GM19467 (cell line): Measurements from ENCODE around the gene CCDC106.

Experiments
- ATAC-seq: cut with Tn5 transposase; IDR thresholded peaks from one replicate; pipeline ENCODE4 v1.9.1; 2021; ENCODE audit warnings: mild to moderate bottlenecking, moderate library complexity; ENCODE audit not compliant: unreplicated experiment

CCDC106 gene

DNA sequence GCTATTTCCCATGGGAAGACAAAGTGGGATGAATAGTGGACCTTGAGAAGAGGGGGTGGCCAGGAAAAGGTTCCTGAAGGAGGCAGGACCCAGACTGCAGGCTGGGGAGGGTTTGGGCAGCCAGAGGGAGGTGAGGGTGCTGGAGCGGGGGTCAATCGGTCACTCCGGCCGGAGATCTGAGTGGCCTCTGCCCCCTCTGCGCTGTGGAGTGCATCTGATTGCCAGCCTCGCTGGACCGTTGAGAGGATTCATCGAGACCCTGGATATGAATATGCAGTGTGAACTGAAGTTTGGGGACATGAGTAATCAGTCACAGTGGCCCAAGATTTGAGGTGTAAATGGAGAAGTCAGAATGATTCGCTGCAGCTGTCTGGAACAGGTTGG lies 12.7 kb upstream of the CCDC106 start:
- no peak for ATAC-seq

GRCh38 chr19:55635856-55636440 lies 12.1 kb upstream of the CCDC106 start:
- ATAC-seq = no peak

- no peak for ATAC-seq
Observed at GRCh38 chr19:55636723-55637122, 11.3 kb upstream of the CCDC106 start.

DNA sequence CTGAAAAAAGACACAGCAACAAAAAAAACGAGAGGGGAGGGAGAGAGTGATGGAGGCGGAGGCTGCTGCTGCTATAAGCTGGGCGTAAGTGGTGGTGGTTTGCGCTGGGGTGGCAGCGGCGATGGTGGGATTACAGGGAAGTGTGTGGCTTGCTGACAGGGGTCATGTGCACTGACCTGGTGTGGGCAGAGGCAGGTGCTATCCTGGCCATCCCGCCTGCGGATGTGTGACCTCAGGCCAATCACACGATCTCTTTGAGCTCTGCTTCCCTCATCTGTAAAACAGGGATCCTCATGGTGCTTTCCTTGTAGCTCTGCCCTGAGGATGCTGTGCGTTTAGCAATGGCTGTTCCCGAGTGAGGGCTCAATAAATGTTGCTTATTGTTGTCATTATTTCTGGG lies 10.5 kb upstream of the CCDC106 start:
- no peak for ATAC-seq

DNA sequence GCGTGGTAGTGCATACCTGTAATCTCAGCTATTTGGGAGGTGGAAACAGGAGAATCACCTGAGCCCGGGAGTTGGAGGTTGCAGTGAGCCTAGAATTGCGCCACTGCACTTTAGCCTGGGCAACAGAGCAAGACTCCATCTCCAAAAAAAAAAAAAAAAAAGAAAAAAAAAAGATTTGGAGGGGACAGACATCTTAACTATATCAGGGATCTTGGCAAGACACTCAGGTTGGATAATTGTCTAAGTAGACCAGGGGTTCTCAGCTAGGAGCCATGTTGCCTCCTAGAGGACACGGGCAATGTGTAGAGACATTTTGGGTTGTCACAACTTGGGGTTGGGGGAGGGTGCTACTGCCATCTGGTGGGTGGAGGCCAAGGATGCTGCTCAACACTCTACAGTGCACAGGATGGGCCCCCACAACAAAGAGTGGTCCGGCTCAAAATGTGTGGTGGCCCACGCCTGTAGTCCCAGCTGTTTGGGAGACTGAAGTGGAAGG lies 9.1 kb upstream of the CCDC106 start:
- no peak for ATAC-seq

GRCh38 chr19:55640043-55640576 lies 7.9 kb upstream of the CCDC106 start:
- ATAC-seq = no peak

DNA sequence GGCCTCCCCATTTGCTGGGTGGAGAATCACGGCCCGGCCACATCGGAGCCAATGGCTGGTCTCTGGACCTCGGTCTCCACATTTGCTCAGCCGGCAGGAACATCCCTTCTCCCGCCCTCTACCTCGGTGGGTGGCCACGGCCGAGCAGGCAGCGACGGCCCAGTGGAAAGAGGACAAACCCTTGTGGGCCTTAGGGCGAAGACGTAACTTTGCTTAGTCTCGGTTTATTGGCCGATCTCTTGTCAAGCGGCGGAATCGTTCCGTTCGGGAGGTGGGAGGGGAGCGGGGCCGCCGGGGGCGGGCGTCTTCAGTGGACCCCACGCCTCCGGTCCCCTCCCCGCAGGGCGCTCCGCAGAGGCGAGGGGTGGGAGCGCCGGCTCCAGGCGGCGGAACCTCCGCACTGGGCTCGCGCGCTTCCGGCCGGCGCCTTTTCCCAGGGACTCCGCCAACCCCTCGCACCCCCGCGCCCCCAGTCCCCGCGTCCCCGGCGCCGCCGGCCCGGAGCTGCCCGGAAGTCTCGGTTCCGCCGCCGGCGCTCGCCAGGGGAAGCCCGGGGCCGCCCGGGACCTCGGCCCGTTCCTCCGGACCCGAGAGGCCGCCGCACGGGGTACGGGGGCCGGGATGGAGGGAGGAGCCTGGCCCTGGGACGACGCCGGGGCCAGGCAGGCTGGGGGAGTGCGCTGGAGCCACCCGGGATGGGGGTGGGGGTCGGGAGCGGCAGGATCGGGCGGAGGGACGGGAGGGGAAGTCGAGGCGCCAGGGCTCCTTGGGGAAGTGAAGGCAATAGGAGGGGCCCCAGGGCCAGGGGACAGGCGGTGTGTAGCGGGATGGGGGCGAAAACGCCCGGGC lies 7.2 kb upstream of the CCDC106 start, which contains the start of gene ZNF580:
TSS of gene ZNF580 (plus strand) at position 426 of the 849 bp plus-strand sequence. CDS start 1,507 bp downstream, outside the sequence.
- ATAC-seq = no peak

DNA sequence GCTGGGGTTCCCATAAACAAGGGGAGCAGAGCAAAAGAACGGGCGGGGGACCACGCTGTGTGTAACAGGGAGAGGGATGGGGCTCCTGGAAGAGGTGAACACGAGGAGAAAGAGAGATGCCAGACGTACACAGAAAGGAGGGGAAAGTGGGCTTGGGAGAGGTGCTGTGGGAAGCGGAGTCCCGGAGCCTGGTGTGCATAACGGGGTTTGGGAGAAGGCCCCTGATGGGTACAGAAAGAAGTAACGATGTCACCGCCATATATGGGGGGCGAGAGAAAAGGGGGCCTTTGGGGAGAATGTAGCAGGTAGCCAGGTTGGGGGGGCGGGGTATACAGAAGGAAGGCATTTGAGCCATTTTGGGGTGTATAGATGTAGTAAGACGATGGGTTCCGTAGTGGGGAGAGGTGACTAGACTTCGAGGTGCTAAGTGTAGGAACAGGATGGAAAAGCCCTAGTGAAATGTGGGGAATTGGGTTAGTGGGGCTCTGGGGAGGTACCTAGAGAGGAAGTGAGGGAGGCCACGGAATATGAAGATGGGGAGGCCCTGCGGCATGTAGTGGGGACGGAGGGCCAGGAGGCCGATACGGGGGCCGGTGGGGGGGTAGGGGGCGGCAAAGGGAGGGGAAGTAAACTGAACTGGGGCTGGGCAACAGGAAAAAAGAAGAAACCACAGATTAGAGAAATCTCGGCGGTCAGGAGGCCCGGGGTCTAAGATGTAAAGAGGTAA lies 6.4 kb upstream of the CCDC106 start:
- ATAC-seq = no peak

GRCh38 chr19:55642153-55643002 lies 5.6 kb upstream of the CCDC106 start:
- ATAC-seq = no peak

DNA sequence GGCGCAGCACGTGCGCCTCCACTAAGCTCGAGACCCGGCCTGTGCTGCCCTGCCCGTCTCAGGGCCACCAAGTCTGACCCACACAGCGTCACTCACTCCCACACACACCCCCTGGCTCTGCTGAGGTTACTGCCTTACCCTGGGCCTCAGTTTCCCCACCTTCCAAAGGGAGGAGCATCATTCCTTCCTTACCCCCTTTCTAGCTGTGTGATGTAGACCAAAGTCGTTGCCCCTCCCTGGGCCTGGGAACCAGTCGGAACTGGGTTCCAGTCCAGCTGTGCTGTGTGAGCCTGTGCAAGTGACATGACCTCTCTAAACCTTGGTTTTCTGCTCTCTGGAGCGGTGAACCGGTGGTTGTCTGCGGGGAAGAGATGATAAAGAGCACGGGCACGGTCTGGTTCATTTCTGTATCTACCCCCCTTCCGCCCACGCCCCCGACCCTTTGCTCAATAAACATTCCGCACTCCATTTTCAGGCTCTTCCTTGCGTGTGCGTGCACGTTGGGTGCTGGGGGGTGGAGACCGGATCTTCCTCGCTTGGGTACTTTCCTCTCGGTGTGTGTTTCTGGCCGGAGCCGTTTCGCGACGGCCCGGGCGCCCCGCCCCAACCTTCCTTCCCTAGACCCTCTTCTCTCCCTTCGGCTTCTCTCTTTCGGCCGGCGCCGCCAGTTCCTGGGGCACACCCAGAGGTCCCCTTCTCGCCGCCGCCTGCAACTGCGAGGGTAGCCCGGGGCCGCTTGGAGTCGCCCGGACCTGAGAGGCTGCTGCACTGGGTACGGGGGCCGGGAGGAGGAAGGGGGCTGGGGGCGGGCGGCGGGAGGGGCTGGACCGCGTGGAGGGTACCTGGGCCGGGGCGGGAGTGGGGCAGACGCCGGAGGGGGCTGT lies 4.8 kb upstream of the CCDC106 start, which contains the start of gene ZNF581:
TSS of gene ZNF581 (plus strand) at position 647 of the 884 bp plus-strand sequence. CDS start 923 bp downstream, outside the sequence.
- ATAC-seq = no peak

- no peak for ATAC-seq
Observed at GRCh38 chr19:55643887-55644176, 4.2 kb upstream of the CCDC106 start.

- no peak for ATAC-seq
Observed at GRCh38 chr19:55644191-55644833, 3.7 kb upstream of the CCDC106 start.

DNA sequence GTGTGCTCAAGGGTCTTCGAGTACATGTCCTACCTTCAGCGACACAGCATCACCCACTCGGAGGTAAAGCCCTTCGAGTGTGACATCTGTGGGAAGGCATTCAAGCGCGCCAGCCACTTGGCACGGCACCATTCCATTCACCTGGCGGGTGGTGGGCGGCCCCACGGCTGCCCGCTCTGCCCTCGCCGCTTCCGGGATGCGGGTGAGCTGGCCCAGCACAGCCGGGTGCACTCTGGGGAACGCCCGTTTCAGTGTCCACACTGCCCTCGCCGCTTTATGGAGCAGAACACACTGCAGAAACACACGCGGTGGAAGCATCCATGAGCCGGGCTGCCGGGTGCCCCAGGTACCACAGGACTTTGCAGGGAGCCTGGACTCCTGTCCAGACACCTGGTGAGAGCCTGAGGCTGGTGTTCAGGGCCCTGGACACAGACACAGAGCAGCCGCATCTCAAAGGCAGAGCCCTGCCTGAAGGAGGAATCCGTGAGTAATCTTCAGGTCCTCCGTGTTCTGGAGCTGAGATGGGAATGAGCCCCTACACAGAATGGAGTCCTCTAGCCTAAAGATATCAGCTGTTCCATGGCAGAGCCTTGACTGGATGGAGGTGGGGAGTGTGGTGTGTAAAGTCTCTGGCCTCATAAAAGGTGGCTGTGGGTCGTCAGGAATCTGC lies 3.0 kb upstream of the CCDC106 start:
- ATAC-seq = no peak

- no peak for ATAC-seq
Observed at GRCh38 chr19:55645512-55645881, 2.5 kb upstream of the CCDC106 start.

DNA sequence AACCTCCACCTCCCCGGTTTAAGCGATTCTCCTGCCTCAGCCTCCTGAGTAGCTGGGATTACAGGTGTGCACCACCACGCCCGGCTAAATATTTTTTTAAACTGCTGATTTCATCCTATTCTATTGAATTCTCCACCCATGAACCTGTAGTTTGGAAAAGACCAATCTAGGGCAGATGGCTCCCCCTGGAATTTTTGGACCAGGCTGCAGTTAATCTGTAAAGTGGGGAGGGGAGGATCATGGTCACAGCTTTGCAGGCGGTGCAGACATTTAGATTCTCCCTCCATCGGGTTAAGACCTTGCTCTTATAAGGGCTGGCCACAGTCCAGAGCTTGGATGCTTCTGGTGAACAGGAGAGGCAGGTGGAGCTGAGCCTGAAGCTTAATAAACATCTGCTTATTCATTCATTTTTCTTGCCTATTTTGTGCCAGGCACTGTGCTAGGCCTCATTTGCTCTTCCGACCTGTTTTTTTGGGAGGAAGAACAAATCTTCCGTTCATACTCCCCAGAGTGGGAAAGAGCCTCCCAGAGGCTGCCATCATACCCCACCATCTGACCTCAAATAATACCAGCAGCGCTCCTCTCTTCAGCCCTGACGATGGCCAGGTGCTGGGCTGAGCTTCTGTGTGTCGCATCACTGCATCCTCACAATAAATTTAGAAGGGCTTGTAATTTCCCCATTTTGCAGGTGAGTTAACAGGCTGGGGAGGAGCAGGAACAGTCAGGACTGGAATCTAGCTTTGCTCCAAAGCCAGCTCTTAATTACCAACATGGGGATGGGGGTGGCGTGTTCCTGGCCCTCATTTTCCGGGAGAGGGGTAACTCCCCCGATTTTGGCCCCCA lies 902 bp upstream of the CCDC106 start:
- no peak for ATAC-seq

DNA sequence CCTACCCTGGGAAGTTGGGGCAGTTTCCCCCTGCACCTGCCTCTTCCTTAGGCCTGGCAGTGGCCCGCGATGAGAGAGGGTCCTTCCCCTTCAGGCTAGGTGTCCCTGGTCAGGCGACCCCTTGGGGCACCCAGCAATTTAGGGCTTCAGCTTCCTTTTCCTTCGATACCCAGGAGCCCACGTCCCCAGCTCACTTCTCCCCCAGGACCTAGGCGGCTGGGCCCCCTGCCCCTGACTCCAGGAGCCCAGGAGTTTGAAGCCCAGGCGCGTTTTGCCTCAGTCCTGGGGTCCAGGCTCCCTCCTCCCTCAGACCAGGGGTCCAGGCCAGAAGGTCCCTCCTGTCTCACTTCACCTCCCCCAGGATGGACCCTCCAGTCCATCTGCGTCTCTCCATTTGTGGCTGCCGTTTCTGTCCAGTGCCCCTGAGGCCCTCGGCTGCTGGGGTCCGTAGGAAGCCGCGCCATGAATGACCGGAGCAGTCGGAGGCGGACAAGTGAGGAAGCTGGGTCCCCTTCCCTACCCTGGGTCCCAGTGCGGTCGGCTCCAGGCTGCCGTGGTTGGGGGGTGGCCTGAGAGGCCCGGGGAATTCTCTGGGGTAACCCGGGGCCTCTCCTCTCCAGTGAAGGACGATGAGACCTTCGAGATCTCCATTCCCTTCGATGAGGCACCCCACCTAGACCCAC lies 714 bp downstream of the CCDC106 start:
- no peak for ATAC-seq
